Measurements from ENCODE around the gene CCDC187. TPM values are rescaled to one million over a fixed set of nuclear protein-coding genes. Genes with fewer than 3 reads are reported as not detected.

CCDC187 gene
- total RNA-seq, 1 donor from 2014 or later, result 0.47 TPM

GRCh38 chr9:136262671-136263178, 41.2 kb downstream of the CCDC187 start:
- no peak for DNase-seq (ENCODE audit: low spot score in 2 of 2, unreplicated experiment in 2 of 2)
- Mint-ChIP-seq H3K27me3 (ENCODE audit: low read depth) (no peaks in the 10 kb centered on the region), H3K4me3 (no peak overlapping the region), H3K9me3 (no peaks in the 10 kb centered on the region), H3K4me1 (peaks cover 7% of the 10 kb centered on the region), H3K36me3 (no peaks in the 10 kb centered on the region), H3K27ac (no peak overlapping the region)
- TF ChIP-seq, protein P1, sequence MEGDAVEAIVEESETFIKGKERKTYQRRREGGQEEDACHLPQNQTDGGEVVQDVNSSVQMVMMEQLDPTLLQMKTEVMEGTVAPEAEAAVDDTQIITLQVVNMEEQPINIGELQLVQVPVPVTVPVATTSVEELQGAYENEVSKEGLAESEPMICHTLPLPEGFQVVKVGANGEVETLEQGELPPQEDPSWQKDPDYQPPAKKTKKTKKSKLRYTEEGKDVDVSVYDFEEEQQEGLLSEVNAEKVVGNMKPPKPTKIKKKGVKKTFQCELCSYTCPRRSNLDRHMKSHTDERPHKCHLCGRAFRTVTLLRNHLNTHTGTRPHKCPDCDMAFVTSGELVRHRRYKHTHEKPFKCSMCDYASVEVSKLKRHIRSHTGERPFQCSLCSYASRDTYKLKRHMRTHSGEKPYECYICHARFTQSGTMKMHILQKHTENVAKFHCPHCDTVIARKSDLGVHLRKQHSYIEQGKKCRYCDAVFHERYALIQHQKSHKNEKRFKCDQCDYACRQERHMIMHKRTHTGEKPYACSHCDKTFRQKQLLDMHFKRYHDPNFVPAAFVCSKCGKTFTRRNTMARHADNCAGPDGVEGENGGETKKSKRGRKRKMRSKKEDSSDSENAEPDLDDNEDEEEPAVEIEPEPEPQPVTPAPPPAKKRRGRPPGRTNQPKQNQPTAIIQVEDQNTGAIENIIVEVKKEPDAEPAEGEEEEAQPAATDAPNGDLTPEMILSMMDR (IDR thresholded peaks at IDR 0.05; ENCODE audit: unreplicated experiment), result no peak

DNA sequence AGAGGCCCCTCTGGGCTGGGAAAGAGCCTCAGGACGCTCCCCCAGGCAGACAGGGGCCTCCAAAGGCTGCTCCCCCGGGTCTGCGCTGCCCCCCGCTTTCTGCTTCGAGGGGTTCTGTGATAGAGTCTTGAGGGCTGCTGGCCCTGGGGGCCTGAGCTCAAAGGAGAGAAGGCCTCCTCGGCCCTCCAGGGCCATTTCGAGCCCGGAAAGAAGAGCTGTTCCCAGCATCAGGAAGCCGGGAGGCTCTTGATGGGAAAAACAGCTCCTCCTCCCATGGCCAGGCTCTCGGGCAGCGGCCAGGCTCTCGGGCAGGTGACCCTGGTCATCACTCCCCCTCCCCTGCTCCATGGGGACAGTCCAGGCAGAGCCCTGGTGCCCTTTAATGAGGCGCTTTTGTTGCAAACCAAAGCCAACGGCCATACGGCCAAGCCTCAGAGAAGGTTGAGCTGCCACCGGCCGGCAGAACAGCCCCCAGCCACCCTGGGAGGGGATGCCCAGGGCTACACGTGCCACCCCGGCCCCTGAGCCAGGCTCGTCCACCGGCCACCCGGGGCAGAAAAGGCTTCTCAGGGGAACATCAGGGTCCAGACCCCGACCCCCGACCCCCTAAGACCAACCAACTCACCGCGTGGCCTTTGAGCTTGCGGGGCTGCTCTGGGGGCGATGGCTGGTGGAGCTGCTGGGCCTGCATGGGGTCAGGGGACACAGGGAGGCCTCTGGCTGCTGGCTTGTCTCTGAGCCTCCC, 42.0 kb downstream of the CCDC187 start:
- no peak overlapping the region for H3K27ac Mint-ChIP-seq
- TF ChIP-seq, protein P1 (IDR thresholded peaks at IDR 0.05; ENCODE audit: unreplicated experiment), result no peak
- no peaks in the 10 kb centered on the region for H3K9me3 Mint-ChIP-seq
- DNase-seq (ENCODE audit: low spot score in 2 of 2, unreplicated experiment in 2 of 2), result no peak
- H3K27me3 Mint-ChIP-seq (ENCODE audit: low read depth), result no peaks in the 10 kb centered on the region
- H3K36me3 Mint-ChIP-seq, result no peaks in the 10 kb centered on the region
- H3K4me3 Mint-ChIP-seq, result no peak overlapping the region
- H3K4me1 Mint-ChIP-seq, result peaks cover under 1% of the 10 kb centered on the region

GRCh38 chr9:136260936-136261472, 42.9 kb downstream of the CCDC187 start:
- H3K27me3 Mint-ChIP-seq (ENCODE audit: low read depth), result no peaks in the 10 kb centered on the region
- no peaks in the 10 kb centered on the region for H3K9me3 Mint-ChIP-seq
- H3K36me3 Mint-ChIP-seq, result no peaks in the 10 kb centered on the region
- H3K4me3 Mint-ChIP-seq, result no peak overlapping the region
- TF ChIP-seq, protein P1 (IDR thresholded peaks at IDR 0.05; ENCODE audit: unreplicated experiment), result no peak
- H3K27ac Mint-ChIP-seq, result no peak overlapping the region
- no peak for DNase-seq (ENCODE audit: low spot score in 2 of 2, unreplicated experiment in 2 of 2)
- no peaks in the 10 kb centered on the region for H3K4me1 Mint-ChIP-seq

DNA sequence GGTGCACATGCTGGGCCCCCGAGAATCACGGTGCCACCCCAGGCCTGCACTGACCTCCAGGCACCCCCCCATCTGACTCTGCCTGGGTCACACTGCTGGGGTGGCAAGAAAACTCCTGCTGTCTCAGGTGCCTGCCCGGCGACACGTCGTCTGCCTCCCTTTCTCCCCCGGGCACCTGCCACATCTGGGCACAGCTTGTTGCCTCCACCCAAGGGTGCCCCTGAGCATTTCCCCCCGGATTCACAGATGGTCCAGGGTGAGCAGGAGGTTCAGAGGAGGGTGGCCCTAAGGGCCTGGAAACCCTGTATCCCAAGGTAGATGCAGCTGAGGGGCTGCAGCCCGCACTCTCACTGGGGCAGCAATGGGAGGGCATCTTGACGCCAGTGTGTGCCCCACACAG, 43.4 kb downstream of the CCDC187 start:
- no peaks in the 10 kb centered on the region for H3K27me3 Mint-ChIP-seq (ENCODE audit: low read depth)
- H3K4me3 Mint-ChIP-seq, result no peak overlapping the region
- H3K36me3 Mint-ChIP-seq, result no peaks in the 10 kb centered on the region
- H3K4me1 Mint-ChIP-seq, result no peaks in the 10 kb centered on the region
- TF ChIP-seq, protein P1 (IDR thresholded peaks at IDR 0.05; ENCODE audit: unreplicated experiment), result no peak
- H3K9me3 Mint-ChIP-seq, result no peaks in the 10 kb centered on the region
- H3K27ac Mint-ChIP-seq, result no peak overlapping the region
- DNase-seq (ENCODE audit: low spot score in 2 of 2, unreplicated experiment in 2 of 2), result no peak

DNA sequence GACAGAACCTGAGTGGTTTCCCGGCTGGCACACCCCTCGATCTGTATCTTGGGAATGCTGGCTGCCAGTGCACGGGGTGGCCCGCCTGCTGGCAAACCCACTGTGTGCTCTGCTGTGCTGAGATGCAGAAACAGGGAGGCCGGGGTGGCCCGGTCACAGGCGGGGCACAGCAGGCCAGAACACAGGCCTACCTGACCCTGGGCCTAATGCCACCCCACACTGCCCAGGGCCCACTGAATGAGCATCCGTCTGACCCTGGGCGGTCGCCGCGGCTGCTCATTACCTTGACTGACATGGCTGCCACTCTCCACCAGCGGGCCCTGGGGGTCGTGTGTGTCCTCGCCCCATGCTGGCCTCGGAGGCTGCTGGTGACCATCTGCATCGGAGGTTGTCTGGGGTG, 44.1 kb downstream of the CCDC187 start:
- H3K27me3 Mint-ChIP-seq (ENCODE audit: low read depth), result peaks cover 2% of the 10 kb centered on the region

More for the DNA sequence above, 44.1 kb downstream of the CCDC187 start:
- no peak for DNase-seq (ENCODE audit: low spot score in 2 of 2, unreplicated experiment in 2 of 2)
- H3K27ac Mint-ChIP-seq, result no peak overlapping the region
- no peak overlapping the region for H3K4me3 Mint-ChIP-seq
- H3K4me1 Mint-ChIP-seq, result no peaks in the 10 kb centered on the region
- TF ChIP-seq, protein P1 (IDR thresholded peaks at IDR 0.05; ENCODE audit: unreplicated experiment), result no peak
- H3K36me3 Mint-ChIP-seq, result no peaks in the 10 kb centered on the region
- no peaks in the 10 kb centered on the region for H3K9me3 Mint-ChIP-seq

Measured in mesothelial cell of epicardium (in vitro differentiated cells).